ENCODE data around the gene SPDYC. TPM values are rescaled to one million over a fixed set of nuclear protein-coding genes. Genes with fewer than 3 reads are reported as not detected.
A peak's percentile ranks its signal among the peaks of the same experiment; 100 is the strongest.
"Not testable (repeated sequence)": the region's sequence is repeated elsewhere in the genome, so short reads cannot be mapped to it uniquely, and the experiment has no call there.

SPDYC gene
- total RNA-seq, 1 experiment from 2014 or later: not detected

DNA sequence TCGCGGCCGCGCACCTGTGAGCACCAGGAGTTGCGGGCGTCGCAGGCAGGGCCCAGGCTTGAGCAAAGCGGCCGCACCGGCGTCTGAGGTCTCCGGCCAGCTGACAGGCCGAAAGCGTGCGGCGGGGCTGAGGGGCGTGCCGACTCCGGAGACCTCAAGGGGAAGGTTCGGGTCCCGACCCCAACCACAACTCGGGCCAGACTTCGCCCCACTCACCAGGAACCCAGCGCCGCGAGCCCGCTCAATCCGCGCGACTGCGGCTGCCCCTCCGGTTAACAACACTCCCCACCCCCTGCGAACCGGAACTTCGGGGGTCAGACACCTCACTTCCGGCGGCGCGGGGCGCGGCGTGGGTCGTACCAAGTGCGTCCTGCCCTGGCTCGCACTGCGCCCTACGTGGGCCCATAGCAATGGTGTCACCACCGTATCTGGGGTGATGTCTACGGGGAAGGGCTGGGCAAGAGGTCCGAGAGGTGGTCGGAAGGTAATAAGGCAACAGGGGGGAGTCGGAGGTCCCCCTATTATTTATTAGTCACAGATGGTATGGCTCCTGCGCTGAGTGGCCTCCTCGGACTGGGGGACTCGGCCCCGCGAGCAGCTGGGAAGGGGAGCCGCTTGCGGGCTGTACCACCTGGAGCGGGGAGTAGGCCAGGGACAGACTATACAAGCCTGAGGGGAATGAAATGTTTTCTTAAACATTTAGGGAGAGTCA, 35.6 kb upstream of the SPDYC start, which contains the start of gene SYVN1:
TSS of gene SYVN1 (minus strand) at position 280 of the 712 bp plus-strand sequence. CDS start 918 bp downstream, outside the sequence.
- DNase-seq (ENCODE audit: low read depth): peak; percentile 87

DNA sequence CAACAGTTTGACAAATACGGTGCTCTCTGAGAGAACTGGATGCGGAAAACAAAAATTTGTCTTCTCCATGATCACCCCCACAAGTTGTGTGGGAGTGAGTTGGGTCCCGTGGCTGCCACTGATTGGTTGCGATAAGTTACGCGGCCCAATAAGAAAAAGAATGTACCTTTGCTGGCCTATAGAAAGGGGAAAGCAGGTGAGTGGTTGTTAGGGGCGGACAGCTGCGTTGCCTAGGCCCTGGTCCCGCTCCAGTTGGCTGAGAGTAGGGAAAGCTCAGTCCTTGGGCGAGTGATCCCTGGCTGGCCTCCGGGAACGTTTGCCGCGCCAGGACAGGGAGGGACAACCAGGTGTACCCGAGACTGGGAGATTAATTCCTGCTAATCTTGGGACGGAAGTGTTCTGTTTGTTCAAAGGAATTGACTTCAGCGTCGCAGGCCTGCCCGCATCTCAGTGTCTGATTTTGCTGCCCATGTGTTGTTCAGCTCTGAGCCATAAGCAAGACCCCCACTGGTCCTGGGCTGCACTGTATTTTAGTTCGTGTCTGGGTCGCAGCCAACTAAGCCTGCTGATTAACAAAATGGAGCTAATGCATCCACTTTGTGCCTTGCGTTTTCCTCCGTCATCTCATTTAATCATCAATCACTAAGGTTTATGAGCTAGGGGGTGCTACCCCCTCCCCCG, 34.9 kb upstream of the SPDYC start:
- DNase-seq (ENCODE audit: low read depth): peak; percentile 97

DNA sequence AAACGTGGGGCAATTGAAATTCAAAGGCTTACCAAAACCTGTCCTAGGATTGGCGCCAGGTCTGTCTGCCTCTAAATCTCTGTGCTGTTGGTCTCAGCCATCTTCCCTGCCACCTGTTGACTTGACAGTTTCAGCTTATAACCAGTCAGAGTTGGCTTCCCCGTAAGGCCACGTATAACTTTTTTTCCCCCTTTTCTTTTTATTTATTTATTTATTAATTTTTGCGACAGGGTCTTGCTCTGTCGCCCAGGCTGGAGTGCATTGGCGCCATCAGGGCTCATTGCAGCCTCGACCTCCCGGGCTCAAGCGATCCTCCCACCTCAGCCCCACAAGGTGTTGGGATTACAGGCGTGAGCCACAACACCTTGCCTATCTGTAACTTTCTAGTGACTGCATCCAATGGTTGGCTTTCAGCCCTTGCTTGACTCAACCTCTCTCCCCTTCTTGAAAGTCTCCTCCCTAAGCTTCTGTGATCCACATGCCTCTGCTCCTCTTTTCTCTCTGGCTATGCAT, 34.3 kb upstream of the SPDYC start:
- DNase-seq (ENCODE audit: low read depth): no peak

DNA sequence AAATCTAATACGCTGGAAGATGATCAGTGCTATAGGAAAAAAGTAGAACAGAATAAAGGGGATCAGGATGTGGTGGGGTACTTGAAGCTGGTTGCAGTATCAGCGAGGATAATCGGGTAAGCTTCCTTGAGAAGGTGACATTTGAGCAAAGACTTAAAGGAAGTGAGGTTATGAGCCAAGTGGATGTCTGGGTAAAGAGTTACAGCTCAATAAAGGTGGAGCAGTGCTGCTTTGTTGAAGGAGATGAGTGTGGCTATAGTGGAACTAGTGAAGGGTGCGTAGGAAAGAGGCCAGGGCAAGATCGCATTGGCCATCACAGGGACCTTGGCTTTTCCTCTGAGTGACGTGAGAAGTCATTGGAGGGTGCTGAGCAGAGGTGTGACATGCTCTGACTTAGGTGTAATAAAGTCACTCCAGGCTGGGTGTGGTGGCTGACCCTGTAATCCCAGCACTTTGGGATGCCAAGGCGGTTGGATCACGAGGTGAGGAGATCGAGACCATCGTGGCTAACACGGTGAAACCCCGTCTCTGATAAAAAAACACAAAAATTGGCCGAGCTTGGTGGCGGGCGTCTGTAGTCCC, 33.4 kb upstream of the SPDYC start:
- no peak for DNase-seq (ENCODE audit: low read depth)

- DNase-seq (ENCODE audit: low read depth): no peak
Observed at GRCh38 chr11:65141896-65142494, 28.0 kb upstream of the SPDYC start.

DNA sequence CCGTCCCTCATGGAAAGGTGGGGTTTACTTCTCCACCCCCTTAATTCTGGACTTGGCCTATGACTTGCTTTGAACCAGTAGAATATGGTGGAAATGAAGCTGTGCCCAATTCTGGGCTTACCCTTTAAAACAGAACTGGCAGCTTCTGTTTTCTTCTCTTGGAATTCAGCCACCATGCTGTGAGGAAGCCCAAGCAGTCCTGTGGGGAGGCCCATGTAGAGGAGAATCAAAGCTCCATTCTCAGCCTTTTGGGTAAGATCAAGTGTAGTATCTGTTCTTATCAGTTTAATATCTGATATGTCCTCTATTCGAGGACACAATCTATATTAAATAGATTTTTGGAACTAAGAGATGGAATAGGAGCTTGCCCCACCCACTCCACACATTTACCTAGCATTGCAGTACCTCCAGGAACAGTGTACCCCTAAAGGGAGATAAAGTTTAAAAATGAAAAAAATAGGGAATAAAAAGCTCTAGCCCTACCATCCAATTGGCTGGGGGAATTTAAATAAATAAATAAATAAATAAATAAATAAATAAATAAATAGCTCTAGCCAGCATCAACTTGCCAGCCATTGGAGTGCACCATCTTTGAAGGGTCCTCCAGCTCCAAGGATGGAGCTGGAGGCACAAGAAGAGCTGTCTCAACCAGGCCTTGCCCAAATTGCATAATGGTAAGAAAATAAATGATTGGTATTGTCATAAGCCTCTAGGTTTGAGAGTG, 22.5 kb upstream of the SPDYC start:
- no peak for DNase-seq (ENCODE audit: low read depth)

- no peak for DNase-seq (ENCODE audit: low read depth)
Observed at GRCh38 chr11:65148657-65149056, 21.4 kb upstream of the SPDYC start.

DNA sequence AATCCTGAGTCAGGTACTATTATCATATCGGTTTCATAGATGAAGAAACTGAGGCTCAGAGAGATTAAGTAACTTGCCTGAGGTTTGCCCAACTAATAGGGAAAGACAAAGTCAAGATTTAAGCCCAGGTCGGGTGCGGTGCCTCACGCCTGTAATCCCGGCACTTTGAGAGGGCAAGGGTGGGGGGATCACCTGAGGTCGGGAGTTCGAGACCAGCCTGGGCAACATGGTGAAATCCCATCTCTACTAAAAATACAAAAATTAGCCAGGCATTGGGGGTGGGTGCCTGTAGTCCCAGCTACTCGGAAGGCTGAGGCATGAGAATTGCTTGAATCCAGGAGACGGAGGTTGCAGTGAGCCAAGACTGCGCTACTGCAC, 19.9 kb upstream of the SPDYC start:
- not testable (repeated sequence) for DNase-seq (ENCODE audit: low read depth)

DNA sequence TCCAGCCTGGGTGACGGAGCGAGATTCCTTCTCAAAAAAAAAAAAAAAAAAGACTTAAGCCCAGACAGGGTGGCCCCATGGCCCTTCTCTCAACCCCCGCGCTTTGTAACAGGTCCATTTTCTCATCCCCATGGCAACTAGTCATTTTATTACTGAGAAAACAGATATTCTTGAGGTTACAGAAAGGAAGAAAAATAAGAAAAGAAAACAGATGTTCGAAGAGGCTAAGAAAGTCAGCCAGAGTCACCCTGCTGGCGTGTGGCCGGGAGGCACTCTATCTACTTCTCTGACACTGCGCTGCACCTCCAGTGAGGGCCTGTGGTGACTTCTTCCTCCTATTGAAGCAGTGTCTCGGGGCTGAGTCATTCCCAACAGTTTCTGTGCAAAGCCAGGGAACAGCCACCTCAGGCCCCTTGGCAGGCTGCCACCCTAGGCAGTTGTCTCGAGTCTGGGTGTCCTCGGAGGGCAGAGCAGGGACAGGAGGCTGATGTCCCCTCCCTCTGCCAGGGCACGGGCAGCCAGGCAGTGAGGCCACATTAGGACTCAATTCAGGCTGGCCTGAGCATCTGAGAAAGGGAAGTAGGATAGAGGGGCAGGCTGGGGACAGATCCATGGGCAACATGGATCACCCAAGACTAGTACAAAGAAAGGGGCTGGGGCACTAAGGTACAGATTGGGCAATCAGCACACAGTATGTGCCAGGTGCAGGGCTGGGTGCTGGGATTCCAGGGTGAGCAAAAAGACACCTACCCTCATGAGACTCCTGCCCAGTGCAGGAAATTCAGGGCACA, 19.3 kb upstream of the SPDYC start:
- DNase-seq (ENCODE audit: low read depth): peak; percentile 98

GRCh38 chr11:65151331-65151899, 18.6 kb upstream of the SPDYC start:
- DNase-seq (ENCODE audit: low read depth): no peak

DNA sequence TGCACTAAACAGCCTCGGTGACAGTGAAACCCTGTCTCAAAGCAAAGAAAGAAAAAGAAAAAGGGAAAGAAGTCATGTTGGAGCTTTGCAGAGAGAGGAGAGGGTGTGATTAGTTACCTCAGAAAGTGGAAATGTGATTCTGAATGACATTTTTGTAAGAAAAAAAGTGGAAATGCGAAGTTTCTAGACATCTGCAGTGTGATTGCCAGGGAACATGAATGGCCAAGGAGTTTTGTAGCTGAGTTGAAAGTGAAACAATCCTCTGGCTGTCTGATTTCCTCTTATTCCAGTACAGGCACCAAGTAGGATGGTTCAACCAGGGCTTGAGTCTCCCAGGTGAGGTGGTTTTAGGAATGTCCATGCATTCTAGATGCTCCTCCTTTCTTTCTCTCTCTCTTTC, 17.9 kb upstream of the SPDYC start:
- no peak for DNase-seq (ENCODE audit: low read depth)

GRCh38 chr11:65156256-65156655, 13.8 kb upstream of the SPDYC start:
- DNase-seq (ENCODE audit: low read depth): no peak

- no peak for DNase-seq (ENCODE audit: low read depth)
Observed at GRCh38 chr11:65156926-65157325, 13.1 kb upstream of the SPDYC start.

DNA sequence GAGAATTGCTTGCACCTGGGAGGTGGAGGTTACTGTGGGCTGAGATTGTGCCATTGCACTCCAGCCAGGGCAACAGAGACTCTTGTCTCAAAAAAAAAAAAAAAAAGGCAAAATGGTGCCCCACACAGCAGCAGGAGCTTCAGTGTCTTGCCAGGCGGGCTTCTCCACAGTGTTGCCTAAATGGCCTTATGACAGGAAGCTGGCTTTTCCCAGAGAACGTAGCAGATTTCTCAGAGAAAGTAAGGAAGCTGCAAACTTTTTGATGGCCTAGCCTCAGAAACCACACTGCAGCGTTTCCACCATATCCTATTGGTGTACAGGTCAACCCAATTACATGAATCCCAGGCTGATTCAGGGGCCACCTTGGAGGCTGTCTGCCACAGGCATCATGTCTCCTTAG, 12.7 kb upstream of the SPDYC start:
- DNase-seq (ENCODE audit: low read depth): no peak

- DNase-seq (ENCODE audit: low read depth): no peak
Observed at GRCh38 chr11:65159012-65159411, 11.0 kb upstream of the SPDYC start.

DNA sequence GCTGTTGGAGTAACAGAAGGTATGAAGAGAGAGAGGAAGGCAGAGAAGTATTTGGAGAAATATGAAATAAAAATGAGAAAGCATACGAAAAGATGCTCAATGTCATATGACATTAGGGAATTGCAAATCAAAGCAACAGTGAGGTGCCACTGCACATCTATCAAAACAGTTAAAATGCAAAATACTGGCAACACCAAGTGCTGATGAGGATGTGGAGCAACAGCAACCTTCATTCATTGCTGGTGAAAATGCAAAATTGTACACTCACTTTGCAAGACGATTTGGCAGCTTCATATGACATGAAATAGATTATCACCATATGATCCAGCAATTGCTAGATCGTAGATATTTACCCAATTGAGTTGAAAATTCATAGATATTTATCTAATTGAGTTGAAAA, 9.4 kb upstream of the SPDYC start:
- no peak for DNase-seq (ENCODE audit: low read depth)

- DNase-seq (ENCODE audit: low read depth): no peak
Observed at GRCh38 chr11:65163684-65164083, 6.3 kb upstream of the SPDYC start.

DNA sequence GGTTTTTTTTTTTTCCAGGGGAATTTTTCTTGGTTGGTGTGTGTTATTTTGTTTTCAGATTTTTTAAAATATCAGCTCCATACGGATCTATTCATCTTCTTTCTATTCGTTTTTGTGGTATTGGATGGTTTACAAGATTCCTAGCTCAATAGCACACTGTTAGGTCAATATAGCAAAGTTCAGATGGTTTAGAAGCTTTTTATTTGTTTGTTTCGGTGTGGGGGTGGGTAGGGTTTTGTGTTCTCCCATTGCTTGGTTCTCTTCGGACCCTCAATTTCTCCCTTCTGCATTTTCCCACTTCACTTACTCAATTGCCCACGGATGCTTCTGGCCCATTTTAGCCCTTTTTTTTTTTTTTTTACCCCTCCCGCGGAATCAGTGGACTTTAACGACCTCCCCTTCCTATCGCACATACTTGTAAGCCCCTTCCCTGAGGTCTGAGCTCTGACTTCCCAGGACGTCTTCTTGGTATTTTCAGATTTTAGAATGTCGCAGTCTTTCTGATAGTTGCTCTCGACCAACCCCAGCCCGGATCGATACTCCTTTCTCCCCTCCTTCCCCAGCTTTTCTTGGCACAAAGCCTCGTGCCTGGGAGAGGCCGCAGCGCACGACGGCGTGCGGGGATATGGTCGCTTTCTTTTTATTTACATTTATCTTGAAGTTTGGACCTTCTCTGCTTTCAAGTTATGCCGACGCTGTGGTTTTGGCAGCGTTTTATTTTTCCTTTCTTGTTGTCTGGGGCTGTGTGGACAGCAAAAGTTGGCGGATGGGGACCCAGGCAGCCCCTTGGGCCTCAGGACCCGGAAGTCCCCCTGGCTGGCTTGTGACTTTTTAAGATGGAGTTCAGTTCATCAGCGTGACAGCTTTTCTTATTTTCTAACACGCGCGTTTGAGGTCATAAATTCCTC, 4.4 kb upstream of the SPDYC start:
- DNase-seq (ENCODE audit: low read depth): no peak

DNA sequence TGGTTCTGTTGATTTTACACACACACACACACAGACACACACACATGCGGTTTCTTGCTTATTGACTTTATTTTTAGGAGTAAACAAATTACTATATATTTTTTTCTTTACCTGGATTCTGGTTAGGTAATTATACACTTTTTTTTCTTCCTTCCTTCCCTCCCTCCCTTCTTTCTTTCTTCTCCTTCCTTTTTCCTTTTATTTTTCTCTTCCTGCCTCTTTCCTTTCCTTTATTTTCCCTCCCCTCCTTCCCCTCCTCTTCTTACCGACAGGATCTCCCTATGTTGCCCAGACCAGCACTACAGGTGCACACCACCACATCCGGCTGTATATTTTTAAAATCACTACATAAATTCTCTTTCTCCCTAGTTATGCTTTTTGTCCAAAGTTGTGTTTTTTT, 3.1 kb upstream of the SPDYC start:
- DNase-seq (ENCODE audit: low read depth): no peak

DNA sequence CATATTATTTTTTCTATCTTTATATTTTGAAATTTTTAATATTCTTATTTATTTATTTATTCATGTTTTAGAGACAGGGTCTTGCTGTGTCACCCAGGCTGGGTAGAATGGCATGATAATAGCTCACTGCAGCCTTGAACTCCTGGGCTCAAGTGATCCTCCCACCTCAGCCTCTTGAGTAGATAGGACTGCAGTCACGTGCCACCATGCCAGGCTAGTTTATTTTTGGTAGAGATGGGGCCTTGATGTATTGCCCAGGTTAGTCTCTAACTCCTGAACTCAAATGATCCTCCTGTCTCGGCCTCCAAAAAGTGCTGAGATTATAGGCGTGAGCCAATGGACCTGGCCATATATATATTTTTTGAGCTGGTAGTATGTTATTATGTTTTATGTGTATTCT, 2.4 kb upstream of the SPDYC start:
- no peak for DNase-seq (ENCODE audit: low read depth)

Data from RPMI7951 (cell line).